Measurements from ENCODE around the gene ZNF320.

GRCh38 chr19:52891336-52891735 lies 6.1 kb downstream of the ZNF320 start:
- TF ChIP-seq CTCF (IDR thresholded peaks at IDR 0.05; ENCODE audit: low read depth, low read length) (no peak), EZH2phosphoT487 (IDR thresholded peaks at IDR 0.05; ENCODE audit: low read depth) (no peak)
